SKM-1 (cell line): ENCODE results near the gene SMTN.

Experiments
- DNase-seq: peaks from one replicate; lab custom pipeline; 2025; ENCODE audit not compliant: unreplicated experiment; lab: John Stamatoyannopoulos, UW

SMTN gene

DNA sequence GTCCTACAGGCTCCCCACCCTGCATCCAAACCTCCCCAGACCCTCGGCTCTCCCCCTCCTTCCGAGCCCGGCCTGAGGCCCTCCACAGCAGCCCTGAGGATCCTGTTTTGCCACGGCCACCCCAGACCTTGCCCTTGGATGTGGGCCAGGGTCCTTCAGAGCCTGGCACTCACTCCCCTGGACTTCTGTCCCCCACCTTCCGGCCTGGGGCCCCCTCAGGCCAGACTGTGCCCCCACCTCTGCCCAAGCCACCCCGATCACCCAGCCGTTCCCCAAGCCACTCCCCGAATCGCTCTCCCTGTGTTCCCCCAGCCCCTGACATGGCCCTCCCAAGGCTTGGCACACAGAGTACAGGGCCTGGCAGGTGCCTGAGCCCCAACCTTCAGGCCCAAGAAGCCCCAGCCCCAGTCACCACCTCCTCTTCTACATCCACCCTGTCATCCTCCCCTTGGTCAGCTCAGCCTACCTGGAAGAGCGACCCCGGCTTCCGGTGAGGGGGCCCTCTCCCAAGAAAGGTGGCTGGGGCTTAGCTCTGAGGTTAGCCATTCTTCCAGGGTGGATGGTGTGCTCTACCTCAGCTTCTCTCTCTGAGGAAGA, 44.5 kb downstream of the SMTN start:
- DNase-seq = no peak

DNA sequence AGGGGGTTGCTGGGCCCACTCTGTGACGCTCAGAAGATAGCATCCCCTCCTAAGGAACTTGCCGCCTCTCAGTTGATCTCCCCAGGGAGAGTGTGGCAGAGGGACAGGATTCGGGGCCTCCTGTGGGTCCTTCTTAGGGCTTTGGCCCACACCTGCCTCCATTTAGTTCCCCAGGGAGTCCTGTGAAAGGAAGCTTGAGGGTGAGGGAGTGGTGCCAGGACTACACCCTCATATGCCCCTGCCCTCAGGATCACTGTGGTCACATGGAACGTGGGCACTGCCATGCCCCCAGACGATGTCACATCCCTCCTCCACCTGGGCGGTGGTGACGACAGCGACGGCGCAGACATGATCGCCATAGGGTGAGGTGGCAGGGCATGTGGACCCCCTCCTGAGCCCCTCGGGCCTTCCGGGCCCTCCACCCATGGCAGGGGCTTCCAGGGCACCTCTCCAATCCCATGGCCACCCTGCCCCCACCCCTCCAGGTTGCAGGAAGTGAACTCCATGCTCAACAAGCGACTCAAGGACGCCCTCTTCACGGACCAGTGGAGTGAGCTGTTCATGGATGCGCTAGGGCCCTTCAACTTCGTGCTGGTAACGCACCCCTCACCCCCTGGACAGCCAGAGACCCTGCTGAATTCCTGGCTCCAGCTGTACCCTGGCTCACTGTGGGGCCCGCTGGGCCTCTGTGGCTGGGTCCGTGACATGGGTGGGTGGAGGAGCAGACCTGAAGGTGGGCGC, 45.2 kb downstream of the SMTN start:
- no peak for DNase-seq

DNA sequence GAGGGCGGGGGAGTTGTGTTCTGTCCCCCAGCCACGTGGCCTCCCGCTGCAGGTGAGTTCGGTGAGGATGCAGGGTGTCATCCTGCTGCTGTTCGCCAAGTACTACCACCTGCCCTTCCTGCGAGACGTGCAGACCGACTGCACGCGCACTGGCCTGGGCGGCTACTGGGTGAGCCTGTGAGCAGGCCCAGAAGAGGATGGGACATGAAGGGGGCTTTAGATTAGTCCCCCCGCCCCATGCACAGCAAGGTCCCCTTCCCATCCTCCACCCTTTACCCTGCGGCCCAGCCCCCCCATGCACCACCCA, 45.7 kb downstream of the SMTN start:
- no peak for DNase-seq

DNA sequence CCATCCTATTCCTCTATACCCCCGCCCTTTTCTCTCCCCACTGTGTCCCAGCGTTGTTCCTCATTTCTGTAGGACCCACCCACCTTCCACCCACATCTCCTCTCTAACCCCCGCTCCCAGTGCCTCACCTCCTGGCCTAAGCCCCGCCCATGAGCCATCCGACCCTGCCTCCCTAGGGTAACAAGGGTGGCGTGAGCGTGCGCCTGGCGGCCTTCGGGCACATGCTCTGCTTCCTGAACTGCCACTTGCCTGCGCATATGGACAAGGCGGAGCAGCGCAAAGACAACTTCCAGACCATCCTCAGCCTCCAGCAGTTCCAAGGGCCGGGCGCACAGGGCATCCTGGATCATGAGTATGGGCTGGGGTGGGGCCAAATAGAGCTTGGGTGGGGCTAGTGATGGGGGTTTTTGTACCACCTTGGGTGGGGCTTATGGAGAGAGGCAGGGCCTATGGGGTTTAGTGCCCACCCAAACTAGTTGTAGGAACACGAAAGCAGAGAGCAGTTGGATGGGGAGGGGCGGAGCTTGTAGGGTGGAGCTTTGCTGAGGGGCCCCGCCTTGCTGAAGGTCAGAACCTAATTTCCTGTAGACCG, 46.2 kb downstream of the SMTN start:
- DNase-seq = no peak

DNA sequence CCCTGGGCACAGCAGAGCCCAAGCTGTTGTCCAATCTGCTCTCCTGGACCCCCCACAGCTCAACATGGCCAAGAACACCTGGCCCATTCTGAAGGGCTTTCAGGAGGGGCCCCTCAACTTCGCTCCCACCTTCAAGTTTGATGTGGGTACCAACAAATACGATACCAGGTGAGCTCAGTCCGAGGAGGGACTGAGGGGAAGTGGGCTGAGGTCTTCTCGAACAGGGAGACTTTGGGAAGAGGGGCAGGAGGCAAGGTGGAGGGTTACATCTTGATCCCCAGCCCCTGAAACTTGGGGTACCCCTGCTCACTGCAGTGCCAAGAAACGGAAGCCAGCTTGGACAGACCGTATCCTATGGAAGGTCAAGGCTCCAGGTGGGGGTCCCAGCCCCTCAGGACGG, 47.0 kb downstream of the SMTN start:
- DNase-seq = no peak

DNA sequence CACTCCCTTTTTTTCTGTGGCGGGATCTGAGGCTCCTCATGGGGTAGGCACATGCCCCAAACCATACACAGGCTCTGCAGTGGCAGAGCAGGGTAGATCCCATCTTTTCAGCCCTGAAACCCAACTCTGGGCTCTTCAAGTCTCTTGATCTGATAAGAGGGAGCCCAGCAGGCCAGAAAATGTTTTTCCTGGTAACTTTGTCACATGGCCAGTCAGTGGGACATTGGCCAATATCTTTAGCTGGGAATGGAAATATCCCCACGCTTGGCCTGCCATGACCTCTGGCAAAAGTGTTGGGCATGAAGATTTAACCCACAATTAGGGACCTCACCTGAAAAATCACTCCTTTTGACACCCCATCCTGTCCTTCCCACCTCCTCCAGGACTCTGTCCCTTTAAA, 49.8 kb downstream of the SMTN start:
- no peak for DNase-seq

DNA sequence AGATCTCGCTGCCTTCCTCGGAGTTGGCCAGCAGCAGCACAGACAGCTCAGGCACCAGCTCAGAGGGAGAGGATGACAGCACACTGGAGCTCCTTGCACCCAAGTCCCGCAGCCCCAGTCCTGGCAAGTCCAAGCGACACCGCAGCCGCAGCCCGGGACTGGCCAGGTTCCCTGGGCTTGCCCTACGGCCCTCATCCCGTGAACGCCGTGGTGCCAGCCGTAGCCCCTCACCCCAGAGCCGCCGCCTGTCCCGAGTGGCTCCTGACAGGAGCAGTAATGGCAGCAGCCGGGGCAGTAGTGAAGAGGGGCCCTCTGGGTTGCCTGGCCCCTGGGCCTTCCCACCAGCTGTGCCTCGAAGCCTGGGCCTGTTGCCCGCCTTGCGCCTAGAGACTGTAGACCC, 52.8 kb downstream of the SMTN start:
- no peak for DNase-seq

DNA sequence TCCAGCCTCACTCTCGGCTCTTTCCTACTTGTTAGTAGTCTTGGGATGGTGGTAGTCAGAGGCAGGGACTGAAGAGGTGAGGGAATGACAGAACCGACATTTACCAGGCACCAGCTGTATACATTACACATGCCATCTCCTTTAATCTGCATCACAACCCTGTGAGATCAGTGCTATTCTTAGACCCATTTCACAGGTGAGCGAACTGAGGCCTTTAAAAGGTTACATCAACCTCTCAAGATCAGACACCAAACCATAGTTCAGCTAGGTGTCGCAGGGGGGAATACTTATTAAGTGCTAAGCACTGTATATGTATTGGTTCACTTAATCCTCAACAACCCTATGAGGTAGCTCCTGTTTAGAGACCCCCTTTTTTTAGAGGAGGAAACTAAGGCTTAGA, 53.6 kb downstream of the SMTN start:
- DNase-seq = no peak

DNA sequence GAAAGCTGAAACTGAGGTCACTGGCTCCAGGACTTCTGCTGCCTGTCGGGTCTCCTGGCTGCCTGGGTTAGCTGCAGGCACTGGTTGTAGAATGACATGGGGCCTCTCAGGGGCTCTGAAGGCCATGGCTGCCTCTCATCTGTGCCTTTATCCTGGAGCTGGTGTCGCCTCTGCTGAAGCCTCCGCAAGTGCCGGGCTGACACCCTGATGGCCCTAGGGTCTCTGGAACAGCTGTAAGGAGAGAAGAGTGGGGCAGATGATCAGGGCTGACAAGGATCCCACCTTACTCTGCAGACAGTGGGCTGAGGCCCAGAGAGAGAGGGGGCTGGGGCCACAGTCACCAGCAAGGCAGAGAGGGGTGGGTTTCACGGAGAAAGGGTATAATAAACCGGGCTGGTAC, 54.6 kb downstream of the SMTN start:
- DNase-seq = no peak

DNA sequence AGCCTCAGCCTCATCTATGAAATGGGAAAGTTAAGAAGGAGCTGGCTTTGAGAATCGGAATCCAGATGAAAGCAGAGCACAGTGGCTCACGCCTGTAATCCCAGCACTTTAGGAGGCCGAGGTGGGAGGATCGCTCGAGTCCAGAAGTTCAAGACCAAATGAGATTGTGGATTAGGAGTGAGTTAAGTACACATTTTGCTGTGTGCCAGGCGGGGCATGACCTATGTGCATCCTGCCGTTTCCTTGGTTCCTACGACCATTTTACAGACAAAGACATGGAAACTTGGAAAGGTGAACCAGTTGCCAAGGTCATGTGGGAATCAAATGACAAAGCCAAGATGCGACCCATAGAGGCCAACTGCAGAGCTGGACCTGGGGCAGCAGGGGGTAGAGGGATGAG, 55.0 kb downstream of the SMTN start:
- DNase-seq = no peak

DNA sequence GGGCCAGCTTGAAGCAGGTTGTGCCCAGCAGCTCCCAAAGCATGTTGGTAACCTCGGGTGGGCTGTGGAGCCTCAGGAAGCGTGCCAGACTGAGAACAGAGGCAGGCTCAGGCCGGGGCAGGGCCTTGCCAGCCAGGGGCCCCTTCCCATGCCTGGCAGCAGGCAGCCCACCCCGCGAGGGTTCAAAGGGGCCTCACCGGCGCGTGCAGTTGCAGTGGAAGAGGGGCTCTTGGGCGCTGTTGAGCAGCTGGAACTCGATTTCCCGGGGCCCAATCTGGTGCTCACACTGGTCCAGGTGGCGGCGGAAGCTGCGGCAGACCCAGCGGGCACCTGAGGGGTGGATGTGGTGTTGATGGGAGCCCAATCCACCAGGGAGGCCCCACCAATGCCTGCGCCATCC, 55.6 kb downstream of the SMTN start:
- no peak for DNase-seq

DNA sequence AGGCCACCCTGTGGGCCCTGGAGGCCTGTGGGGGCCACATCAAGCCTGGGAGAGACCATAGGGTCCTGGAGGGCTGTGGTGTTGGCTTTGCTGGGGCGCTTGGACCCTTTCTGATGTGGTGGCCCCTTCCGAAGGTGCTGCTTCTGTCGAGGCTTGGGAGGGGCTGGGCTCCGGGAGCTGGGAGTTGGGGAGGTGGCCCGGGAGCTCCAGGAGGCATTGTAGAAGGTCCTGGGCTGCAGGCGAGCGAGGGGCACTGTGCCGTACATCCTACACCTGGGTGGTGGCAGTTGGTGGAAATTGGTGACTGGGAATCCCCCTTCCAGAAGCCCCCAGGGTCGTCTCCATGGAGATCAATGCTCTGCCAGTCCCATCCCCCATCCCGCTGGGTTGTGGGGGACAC, 56.6 kb downstream of the SMTN start:
- no peak for DNase-seq

DNA sequence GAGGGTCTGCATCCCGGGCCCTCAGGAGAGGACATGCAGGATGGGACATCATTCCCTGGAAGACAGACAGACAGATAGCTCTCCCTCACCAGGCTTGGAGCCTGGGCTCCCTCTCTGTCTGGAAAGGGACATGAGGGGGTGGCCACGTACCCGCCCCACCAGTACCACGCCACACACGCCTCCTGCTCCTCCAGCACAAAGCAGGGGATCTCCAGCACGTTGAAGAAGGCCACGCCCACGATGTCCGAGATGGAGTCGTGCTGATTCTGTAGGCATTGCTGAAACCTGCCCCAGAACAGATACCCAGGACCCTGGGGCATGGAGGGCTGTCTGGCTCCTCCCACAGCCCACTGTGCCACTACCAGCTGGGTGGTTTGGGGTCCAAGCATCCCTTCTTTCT, 57.0 kb downstream of the SMTN start:
- DNase-seq = no peak

DNA sequence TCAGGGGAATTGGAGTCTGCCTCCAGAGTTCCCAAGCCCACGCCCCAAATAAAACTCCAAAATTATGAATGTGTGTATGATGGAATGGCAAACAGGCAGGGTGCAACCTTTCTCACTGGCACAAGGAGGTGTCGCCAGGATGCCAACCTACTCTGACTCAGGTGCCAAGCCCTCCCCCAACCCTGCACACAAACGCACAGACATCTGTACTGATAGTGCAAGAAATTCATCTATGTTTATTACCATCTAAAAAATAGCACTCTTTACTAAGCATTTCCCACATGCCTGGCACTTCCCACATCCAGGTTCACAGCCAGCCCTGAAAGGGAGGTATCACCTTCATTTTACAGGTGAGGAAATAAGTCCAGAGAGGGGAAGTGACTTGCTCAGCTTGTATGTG, 57.9 kb downstream of the SMTN start:
- no peak for DNase-seq

DNA sequence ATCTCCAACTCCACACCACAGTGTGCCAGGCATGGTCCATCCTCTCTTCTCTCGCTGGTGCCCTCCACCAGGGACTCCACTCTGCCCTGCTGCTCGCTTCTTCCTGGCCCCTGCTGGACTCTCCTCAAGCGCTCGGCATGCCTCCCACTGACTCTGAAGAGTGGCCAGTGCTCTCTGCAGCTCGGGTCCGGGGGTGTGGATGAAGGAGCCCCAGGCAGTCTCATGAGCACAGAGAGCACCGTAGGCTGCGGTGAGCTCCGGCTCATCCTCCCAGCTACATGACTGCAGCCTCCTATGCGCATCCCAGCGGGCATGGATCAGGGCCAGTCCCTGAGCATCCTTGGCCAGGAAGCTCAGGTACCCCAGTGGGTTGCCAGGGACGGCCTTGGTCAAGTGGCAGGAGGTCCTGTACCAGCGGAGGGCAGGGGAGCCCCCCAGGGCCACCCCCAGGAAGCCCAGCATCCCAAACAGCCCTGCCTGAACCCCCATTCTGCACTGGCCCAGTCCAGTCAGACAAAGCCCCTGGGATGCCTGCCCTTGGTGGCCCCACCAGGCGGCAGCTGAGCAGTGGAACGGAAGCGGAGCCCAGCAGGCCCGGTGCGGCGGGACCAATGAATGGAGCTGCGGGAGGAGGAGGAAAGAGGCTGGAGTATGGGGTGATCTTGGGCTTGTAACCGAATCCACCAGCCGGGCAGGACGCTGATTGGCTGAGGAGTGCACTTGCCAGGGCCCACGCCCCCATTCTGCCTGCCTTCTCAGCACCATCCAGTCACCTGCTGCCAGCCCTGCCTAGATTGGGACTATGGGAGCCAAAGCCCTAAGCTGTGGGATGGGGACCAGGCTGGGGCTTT, 59.0 kb downstream of the SMTN start, which contains the start of gene PLA2G3:
PLA2G3 (minus strand) TSS at position 643 of the 851 bp plus-strand sequence; CDS start at position 489, 154 bp downstream.
- DNase-seq = no peak

DNA sequence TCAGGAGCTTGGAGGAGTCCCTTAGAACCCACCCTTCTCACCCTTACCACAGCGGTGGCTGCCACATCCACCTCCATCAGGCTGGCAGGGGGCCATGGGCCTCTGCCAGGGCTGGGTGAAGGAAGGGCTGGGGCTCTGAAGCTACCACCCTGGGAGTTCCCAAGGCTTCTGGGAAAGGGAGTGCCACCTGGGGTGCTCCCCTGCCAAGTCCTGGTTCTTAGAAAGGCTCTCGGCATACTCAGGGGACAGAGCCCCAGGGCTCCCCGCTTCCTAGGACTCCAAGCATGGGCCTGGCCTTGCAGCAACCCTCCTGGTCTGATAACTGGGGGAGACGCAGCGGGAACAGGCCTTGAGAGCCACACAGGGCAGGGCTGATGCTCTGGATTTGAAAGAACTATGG, 59.6 kb downstream of the SMTN start:
- DNase-seq = no peak

DNA sequence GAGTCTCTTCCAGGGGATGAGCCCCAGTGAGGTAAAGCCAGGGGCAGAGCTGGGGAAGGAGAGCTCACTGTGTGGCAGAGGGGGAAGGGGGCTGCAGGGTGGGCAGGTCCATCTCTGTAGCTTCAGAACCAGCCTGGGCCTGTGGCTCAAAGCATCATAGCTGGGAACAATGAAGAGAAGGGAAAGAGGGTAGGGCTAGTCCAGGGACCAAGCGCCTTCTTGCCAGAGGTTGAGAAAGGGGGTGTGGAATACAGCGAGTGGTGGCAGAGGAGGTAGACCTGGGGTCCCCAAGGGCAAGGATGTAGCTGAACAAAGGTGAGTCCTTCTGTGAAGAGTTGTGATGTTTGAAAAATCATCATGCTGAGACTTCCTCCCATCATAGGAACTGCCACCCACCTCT, 60.4 kb downstream of the SMTN start:
- no peak for DNase-seq

DNA sequence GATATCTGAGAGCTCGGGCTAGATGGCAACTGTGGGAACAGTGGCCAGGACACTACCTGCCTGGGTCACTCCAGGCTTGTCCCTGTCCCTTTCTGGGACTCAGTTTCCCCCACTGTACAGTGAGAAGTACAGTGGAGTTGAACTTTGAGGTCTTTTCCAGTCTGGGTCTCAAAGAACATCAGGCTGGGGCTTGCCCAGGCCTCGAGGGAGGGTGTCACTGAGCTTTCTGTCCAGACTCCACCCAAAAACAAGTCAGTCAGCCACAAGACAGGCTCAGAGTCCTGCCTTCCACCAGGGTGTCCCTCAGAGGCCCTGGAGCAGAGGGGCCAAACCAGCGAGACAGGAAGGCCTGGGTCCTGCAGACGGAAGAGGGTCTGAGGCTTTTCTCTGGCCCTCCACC, 61.2 kb downstream of the SMTN start:
- DNase-seq = no peak

DNA sequence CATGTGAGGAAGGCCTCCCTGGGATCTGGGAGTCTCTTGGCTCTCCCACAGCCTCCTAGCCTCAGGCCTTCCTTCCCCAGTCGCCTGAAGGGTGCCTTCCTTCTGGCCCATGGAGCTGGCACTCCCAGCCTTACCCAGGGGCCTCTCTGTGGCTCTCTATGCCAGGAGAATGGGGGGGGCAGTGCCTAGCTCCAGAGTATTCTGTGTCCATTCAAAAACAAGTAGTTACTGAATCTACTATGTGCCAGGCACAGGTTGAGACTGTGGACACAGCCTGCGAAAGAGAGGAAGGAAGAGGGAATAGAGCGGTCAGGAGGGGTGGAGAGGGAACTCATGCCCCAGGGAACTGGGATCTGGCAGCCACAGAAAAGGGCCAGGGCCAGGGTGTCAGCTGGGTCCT, 61.9 kb downstream of the SMTN start:
- no peak for DNase-seq

DNA sequence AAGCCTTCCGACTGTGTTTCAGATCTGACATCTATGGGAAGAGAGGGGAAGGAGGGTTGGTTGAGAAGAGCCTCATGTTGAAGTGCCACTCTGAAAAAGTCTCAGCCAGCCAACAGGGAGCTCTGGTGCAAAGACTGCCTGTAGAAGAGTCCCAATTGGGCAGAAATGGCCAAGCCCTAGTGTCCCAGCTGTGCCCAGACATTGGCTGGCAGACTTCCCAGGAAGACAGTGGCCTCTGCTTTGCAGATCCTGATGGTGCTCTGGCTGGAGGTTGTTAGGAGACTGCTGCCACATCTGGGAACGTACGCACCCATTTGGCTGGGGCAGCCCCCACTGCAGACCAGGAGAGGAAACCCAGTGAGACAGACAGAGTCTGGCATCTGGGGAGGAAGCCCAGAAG, 62.4 kb downstream of the SMTN start:
- DNase-seq = no peak

DNA sequence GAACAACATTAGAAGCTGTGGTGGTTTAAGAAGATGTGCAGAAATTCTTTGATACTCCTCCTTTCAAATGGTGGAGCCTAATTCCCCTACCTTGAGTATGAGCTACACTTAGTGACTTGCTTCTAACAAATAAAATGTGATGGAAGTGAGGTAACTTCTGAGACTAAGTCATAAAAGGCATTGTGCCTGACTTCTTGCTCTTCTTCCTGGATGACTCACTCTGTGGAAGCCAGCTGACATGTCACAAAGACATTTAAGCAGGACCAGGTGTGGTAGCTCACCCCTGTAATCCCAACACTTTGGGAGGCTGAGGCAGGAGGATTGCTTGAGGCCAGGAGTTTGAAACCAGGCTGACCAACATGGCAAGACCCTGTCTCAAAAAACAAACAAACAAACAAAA, 63.1 kb downstream of the SMTN start:
- no peak for DNase-seq

DNA sequence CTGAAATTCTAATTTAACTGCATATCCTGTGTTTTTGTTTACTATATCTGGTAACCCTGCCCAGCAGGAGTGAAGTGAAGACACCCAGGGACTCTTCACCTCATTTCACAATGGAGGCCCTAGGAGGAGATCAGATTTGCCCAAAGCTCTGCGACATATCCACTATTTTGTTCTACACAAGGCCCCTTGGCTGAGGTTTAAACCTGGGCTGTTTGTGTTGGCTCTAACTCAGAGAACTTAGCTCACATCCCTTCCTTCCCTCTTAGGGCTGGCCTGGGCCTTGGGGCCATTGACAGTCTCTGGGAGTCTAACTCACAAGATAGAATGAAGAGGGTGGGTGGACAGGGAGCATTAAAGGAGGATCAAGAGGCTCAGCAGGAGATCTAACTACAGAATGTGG, 67.4 kb downstream of the SMTN start:
- no peak for DNase-seq
